HG02943 (cell line): ENCODE results near the gene NR2C2AP.
"Not testable (repeated sequence)": the region's sequence is repeated elsewhere in the genome, so short reads cannot be mapped to it uniquely, and the experiment has no call there.

Experiments used
- ATAC-seq: cut with Tn5 transposase; IDR thresholded peaks from one replicate; pipeline ENCODE4 v1.9.1; 2021; ENCODE audit warnings: mild to moderate bottlenecking, low read depth, moderate library complexity; ENCODE audit not compliant: unreplicated experiment

The NR2C2AP gene

GRCh38 chr19:19191768-19192077 is 11.5 kb downstream of the NR2C2AP start:
- ATAC-seq, result no peak

DNA sequence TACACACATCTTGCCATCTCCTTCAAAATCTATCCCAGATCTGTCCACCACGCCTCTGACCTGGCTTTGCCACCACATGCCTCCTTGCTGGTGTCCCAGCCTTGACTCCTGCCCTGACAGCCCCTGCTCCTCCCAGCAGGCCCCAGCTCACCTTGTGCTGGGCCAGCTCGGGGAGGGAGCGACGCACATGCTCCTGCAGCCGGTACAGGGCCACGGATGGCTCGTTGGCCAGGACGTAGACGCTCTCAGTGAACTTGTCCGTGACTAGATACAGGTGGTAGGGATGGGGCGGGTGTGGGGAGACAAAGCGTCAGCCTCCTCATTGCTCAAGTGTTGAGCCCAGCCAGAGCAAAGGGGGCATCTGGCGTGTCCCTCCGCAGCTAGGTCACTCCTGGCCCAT is 16.5 kb downstream of the NR2C2AP start:
- no peak for ATAC-seq

- no peak for ATAC-seq
Measured at GRCh38 chr19:19185853-19186740, 17.1 kb downstream of the NR2C2AP start.

- ATAC-seq, result no peak
Measured at GRCh38 chr19:19181488-19181998, 21.7 kb downstream of the NR2C2AP start.

GRCh38 chr19:19179548-19180441 is 23.4 kb downstream of the NR2C2AP start:
- ATAC-seq, result no peak

GRCh38 chr19:19176950-19177349 is 26.3 kb downstream of the NR2C2AP start:
- no peak for ATAC-seq

GRCh38 chr19:19173243-19173642 is 30.0 kb downstream of the NR2C2AP start:
- ATAC-seq, result not testable (repeated sequence)

DNA sequence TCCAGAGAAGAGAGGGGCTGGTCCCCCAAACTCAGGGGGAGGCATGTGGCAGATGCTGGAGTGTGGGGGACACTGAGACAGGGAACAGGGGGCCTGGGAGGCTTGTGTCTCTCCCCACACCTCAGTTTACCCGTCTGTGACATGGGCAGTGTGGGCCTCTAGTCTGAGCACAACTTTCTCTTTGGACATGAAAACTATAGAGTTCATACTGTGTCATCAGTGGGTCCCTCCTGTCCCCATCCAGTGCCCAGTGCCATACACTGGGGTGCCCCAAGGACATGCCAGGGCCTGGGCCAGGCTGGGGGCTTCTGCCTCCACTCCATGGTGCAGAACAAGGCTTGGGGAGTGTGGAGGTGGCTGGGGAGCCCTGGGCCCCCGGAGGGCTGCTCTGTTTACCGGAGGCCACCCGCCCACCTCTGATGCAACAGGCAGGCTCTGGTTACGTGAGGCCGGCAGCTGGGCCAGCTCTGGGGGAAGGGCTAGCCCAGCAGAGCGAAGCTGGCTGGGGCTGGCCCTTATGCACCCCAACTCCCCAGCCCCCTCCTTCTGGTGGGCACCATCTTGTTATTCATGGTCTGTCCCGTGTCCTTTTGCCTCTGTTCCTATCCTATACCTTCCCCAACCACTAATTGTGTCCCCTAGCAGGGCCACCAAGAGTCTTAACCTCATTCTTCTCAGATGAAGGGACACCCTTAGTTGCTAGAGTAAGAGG is 31.2 kb downstream of the NR2C2AP start:
- no peak for ATAC-seq

- no peak for ATAC-seq
Measured at GRCh38 chr19:19170873-19171672, 32.1 kb downstream of the NR2C2AP start.

DNA sequence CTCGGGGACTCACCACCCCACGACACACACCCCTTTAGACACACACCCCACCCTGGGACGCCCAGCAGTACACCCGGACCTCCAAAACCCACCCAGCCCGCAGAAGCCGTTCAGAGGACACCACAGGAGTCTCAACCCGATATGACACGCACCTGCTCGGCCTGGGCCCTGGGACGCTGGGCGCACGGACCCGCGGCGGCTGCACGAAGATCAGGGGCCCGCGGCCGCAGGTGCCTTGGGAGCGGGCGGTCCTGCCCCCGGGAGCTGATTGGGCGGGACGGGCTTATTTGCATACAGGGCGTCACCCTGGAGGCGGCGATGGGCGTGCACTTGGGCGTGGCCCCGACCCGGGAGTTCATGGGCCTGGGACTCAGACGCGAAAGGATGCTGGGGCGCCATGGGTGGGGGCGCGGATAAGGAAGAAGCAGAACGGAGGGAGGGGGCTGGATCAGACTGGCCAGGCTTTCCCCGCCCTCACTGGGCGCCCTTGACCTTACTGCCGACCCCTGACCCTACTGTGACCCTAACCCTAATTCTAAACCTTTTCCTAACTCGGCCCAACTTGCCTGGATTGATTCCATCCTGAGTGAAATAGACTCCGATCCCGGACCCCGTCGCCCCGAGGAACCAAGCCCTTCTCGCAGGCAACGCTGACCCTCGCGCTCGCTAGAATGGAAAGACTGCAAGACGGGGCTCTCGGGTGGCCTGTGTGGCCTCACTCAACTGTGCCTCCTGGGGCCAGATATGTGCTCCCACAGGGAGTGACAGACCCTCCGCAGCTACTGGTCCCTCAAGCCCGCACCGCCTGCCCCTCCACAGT is 33.0 kb downstream of the NR2C2AP start, which contains the start of gene MEF2B:
Gene MEF2B, minus strand, starts transcription at position 211 of the 820 bp plus-strand sequence. CDS start 19,528 bp downstream, outside the sequence.
- peak; percentile 79 for ATAC-seq

GRCh38 chr19:19169236-19170052 is 33.8 kb downstream of the NR2C2AP start:
- peak; percentile 8 for ATAC-seq

DNA sequence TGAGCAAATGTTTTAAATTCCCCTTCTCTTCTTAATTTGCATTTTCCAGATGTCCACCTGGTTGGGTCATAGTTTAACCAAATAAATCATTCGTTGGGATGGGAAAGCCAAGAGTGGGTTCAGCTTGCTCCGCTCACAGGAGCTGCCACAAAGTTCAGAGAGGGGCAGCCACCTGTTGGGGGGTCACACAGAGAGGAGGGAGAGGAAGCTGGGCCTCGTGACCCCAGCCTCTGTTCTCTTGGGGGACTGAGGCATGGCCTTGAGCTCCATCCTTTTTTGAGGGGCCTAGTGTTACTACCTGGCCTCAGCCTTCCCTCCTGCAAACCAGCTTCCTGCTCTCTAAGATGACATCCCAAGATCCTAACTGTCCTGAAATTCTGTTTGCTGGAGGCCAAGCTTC is 35.6 kb downstream of the NR2C2AP start:
- no peak for ATAC-seq

DNA sequence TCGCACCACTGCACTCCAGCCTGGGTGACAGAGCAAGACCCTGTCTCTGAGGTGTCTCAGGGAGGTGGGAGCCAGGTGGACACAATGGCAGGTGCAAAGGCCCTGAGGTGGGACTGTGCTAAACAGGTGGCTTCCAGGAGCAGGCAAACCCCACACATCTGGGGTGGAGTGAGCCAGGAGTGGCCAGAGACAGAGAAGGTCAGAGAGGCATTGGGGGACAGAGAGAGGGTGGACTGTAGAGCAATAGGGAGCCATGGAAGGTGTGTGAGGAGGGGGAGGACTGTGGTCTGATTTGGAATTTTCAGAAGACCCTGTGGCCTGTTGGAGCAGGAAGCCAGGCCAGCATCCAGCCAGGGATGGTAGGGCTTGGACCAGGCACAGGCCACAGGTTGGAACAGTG is 37.8 kb downstream of the NR2C2AP start:
- ATAC-seq, result no peak

DNA sequence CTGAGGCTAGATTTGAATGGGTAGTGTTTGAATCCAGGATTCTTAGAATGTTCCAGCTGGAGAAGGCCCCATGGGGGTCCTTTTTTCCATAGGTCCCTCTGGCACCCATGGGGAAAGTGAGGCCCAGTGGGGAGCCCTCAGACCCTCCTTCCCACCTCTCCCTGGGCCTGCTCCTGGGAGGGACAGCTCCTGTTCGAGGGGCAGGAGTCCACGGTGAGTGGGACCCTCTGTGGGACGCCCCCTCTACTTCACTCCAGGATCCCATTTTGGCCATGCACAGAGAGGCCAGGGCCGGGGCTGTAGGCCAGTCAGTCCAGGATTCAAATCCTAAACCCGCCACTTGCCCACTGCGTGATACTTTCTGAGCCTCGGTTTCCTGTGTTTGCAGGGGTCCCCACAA is 40.7 kb downstream of the NR2C2AP start:
- ATAC-seq, result no peak

GRCh38 chr19:19160461-19161035 is 42.7 kb downstream of the NR2C2AP start:
- no peak for ATAC-seq

GRCh38 chr19:19159534-19159933 is 43.7 kb downstream of the NR2C2AP start:
- ATAC-seq, result no peak

- ATAC-seq, result no peak
Measured at GRCh38 chr19:19157808-19158207, 45.4 kb downstream of the NR2C2AP start.
